HG03025 (cell line): ENCODE results near the gene MBNL2.

ENCODE experiments used
- ATAC-seq: cut with Tn5 transposase; IDR thresholded peaks from one replicate; pipeline ENCODE4 v1.9.1; 2021; ENCODE audit warnings: mild to moderate bottlenecking, moderate library complexity; ENCODE audit not compliant: unreplicated experiment, low FRiP score

The MBNL2 gene

GRCh38 chr13:97221989-97222700 is at the start of gene MBNL2:
Gene MBNL2, plus strand, starts transcription at chr13:97222333. Its CDS starts 53,903 bp downstream, at chr13:97276236.
- peak; percentile 97 for ATAC-seq

- ATAC-seq = no peak
Observed at GRCh38 chr13:97174638-97175037, 47.5 kb upstream of the MBNL2 start.

- ATAC-seq = no peak
Observed at GRCh38 chr13:97175041-97175440, 47.1 kb upstream of the MBNL2 start.

GRCh38 chr13:97179501-97179900 is 42.6 kb upstream of the MBNL2 start:
- ATAC-seq = no peak

- ATAC-seq = no peak
Observed at GRCh38 chr13:97182111-97182890, 39.8 kb upstream of the MBNL2 start.

GRCh38 chr13:97185291-97185690 is 36.8 kb upstream of the MBNL2 start:
- ATAC-seq = no peak

- ATAC-seq = no peak
Observed at GRCh38 chr13:97185751-97186150, 36.4 kb upstream of the MBNL2 start.

GRCh38 chr13:97188207-97188606 is 33.9 kb upstream of the MBNL2 start:
- ATAC-seq = no peak

GRCh38 chr13:97189928-97190327 is 32.2 kb upstream of the MBNL2 start:
- no peak for ATAC-seq

- ATAC-seq = no peak
Observed at GRCh38 chr13:97191142-97191541, 31.0 kb upstream of the MBNL2 start.

- no peak for ATAC-seq
Observed at GRCh38 chr13:97191615-97192014, 30.5 kb upstream of the MBNL2 start.

- no peak for ATAC-seq
Observed at GRCh38 chr13:97192166-97192565, 30.0 kb upstream of the MBNL2 start.

- no peak for ATAC-seq
Observed at GRCh38 chr13:97193577-97193976, 28.6 kb upstream of the MBNL2 start.

- ATAC-seq = no peak
Observed at GRCh38 chr13:97194479-97194878, 27.7 kb upstream of the MBNL2 start.

- no peak for ATAC-seq
Observed at GRCh38 chr13:97196340-97196739, 25.8 kb upstream of the MBNL2 start.

- ATAC-seq = peak; percentile 47
Observed at GRCh38 chr13:97198753-97199152, 23.4 kb upstream of the MBNL2 start.

GRCh38 chr13:97199451-97199850 is 22.7 kb upstream of the MBNL2 start:
- ATAC-seq = no peak

- no peak for ATAC-seq
Observed at GRCh38 chr13:97200081-97200942, 21.8 kb upstream of the MBNL2 start.

- ATAC-seq = no peak
Observed at GRCh38 chr13:97202761-97203160, 19.4 kb upstream of the MBNL2 start.

- ATAC-seq = no peak
Observed at GRCh38 chr13:97205465-97205864, 16.7 kb upstream of the MBNL2 start.

GRCh38 chr13:97205982-97206381 is 16.2 kb upstream of the MBNL2 start:
- ATAC-seq = no peak
